Measurements from ENCODE around the gene GPR180.
A peak's percentile ranks its signal among the peaks of the same experiment; 100 is the strongest.

GPR180 gene

DNA sequence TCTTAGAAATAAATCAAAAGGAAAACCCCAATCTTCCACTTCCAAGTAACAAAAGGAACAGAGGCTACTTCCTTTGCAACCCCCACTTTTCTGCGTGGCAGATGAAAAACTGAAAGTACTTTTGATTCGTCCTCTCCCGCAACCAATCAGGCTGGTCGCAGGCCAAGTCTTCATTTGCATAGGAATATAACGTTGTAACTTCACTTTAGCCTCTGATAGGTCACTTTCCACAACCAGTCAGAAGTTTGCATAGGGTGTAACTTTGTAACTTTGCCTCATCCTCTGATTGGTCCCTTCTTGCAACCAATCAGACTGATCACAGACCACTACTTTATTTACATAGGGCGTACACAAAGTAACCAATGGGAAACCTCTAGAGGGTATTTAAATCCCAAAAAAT, 42.9 kb upstream of the GPR180 start:
- TF ChIP-seq, protein P1, sequence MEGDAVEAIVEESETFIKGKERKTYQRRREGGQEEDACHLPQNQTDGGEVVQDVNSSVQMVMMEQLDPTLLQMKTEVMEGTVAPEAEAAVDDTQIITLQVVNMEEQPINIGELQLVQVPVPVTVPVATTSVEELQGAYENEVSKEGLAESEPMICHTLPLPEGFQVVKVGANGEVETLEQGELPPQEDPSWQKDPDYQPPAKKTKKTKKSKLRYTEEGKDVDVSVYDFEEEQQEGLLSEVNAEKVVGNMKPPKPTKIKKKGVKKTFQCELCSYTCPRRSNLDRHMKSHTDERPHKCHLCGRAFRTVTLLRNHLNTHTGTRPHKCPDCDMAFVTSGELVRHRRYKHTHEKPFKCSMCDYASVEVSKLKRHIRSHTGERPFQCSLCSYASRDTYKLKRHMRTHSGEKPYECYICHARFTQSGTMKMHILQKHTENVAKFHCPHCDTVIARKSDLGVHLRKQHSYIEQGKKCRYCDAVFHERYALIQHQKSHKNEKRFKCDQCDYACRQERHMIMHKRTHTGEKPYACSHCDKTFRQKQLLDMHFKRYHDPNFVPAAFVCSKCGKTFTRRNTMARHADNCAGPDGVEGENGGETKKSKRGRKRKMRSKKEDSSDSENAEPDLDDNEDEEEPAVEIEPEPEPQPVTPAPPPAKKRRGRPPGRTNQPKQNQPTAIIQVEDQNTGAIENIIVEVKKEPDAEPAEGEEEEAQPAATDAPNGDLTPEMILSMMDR (conservative IDR thresholded peaks at IDR 0.05; ENCODE audit: control insufficient read depth, insufficient read depth, low read depth, low read length), result no peak
- H3K4me3 ChIP-seq (ENCODE audit: control insufficient read depth, low read depth, low read length), result no peak overlapping the region
- peak; percentile 7 for DNase-seq (ENCODE audit: low read depth)

DNA sequence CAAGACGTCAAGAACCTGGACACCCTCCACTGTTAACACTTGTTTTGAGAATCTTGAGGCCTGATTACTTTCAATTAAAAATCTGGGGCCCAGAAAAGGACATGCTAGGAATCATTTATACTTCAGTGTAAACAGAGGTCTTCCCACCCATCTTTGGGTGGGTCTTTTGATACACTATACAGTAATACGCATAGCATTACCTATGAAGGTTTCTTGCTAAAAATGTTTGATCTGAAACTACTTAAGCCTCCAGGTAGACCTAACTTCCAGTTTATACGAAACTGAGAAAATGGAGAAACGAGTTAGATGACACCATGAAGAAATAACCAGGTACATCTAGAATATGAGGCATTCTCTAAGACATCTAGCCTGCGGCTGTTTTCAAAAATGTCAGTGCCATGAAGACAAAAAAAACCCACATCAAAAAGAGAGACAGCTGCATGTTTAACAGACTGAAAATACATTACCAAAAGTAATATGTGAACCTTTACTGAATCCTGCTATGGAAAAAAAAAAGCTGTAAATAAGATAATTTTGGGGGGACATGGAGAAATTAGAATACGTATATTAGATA, 42.3 kb upstream of the GPR180 start:
- no peak overlapping the region for H3K4me3 ChIP-seq (ENCODE audit: control insufficient read depth, low read depth, low read length)
- TF ChIP-seq, protein P1 (conservative IDR thresholded peaks at IDR 0.05; ENCODE audit: control insufficient read depth, insufficient read depth, low read depth, low read length), result no peak
- no peak for DNase-seq (ENCODE audit: low read depth)

DNA sequence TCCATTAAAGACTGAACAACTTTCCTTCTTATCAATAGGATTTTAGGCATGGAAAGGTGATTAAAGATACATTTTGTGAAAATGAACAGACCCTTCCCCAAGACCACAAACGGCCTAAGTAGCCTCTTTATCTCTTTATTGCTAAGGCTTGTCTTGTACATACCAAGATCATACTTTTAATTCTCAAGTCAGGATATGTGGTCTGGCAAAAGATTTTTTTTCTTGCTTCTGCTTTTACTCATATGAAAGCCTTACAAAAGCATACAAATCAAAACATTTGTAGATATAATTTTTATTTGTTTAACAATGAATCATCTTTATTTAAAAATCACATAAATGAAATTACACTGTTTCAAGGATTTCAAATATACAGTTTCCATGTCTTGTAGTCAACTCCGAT, 41.5 kb upstream of the GPR180 start:
- TF ChIP-seq, protein P1 (conservative IDR thresholded peaks at IDR 0.05; ENCODE audit: control insufficient read depth, insufficient read depth, low read depth, low read length), result no peak
- DNase-seq (ENCODE audit: low read depth), result no peak
- no peak overlapping the region for H3K4me3 ChIP-seq (ENCODE audit: control insufficient read depth, low read depth, low read length)

DNA sequence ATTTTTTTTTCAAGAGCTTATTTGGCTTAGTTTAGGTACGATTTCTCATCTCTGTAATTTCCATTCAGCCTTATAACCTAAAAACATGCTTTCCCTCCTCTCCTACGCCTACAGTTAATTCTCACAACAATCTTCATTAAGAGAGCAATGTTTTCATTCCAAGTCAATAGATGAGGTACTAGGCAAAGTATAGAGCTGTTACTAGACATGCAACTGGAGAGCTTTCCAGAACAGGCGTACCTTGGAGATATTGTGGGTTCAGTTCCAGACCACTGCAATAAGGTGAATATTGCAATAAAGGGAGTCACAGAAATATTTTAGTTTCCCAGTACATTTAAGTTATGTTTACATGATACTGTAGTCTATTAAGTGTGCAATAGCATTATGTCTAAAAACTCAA, 40.5 kb upstream of the GPR180 start:
- TF ChIP-seq, protein P1 (conservative IDR thresholded peaks at IDR 0.05; ENCODE audit: control insufficient read depth, insufficient read depth, low read depth, low read length), result no peak
- H3K4me3 ChIP-seq (ENCODE audit: control insufficient read depth, low read depth, low read length), result no peak overlapping the region
- DNase-seq (ENCODE audit: low read depth), result no peak

DNA sequence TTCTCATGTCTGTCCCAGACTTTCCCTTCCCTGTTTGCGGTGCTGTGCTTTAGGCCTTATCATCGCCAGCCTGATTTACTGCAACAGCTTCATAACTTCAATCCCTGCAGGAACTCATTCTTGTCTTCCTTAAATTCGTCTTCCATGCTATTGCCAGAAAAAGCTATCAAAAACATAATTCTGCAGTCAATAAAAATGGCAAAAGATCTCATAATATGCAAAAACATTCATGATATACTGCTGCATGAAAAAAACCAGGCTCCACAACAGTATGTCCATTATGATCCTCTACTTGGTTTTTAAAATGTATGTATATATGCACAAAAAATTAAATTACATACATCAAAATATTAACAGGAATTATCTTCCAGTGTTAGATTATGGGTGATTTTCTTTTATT, 34.1 kb upstream of the GPR180 start:
- TF ChIP-seq, protein P1 (conservative IDR thresholded peaks at IDR 0.05; ENCODE audit: control insufficient read depth, insufficient read depth, low read depth, low read length), result no peak
- DNase-seq (ENCODE audit: low read depth), result no peak
- H3K4me3 ChIP-seq (ENCODE audit: control insufficient read depth, low read depth, low read length), result no peak overlapping the region

DNA sequence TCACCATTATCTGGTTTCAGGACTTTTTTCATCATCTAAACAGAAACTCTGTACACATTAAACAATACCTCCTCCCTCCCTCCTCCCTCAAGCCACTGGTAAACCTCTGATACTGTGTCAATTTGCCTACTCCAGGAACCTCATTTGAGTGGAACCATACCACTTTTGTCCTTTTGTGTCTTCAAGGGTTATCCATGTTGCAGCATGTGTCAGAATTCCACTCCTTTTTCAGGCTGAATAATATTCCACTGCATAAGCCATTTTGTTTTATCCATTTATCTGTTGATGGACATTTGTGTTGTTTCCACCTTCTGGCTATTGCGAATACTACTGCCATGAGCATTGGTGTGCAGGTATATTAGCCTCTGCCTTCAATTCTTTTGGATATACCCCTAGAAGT, 33.2 kb upstream of the GPR180 start:
- TF ChIP-seq, protein P1 (conservative IDR thresholded peaks at IDR 0.05; ENCODE audit: control insufficient read depth, insufficient read depth, low read depth, low read length), result no peak
- DNase-seq (ENCODE audit: low read depth), result no peak
- H3K4me3 ChIP-seq (ENCODE audit: control insufficient read depth, low read depth, low read length), result no peak overlapping the region

DNA sequence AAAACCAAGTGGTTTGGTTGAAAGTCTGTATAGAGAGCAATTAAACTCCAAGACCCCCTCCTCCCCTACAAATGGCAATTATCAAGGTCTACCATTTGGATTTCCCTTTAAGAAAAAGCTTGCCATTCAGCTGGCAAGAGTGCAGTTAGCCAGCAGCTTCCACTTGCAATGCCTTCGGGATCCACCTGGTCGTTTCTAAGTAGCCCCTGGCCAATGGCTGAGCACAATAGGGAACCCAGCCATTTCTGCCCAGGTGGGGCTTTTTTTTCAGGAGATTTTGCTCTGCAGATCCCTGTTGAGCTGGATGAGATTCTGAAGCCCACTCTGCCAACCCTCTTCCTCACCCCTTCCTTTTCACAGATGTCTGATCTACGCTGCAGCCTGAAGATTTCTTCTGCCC, 32.0 kb upstream of the GPR180 start:
- no peak for DNase-seq (ENCODE audit: low read depth)
- TF ChIP-seq, protein P1 (conservative IDR thresholded peaks at IDR 0.05; ENCODE audit: control insufficient read depth, insufficient read depth, low read depth, low read length), result no peak
- no peak overlapping the region for H3K4me3 ChIP-seq (ENCODE audit: control insufficient read depth, low read depth, low read length)

Measured in fibroblast of mammary gland (primary cell).